Stimulated activated CD4-positive, alpha-beta T cell treated with anti-CD3 and anti-CD28 coated beads, Interleukin-1b, Interleukin-23, amount 100 ng/mL, for 24 hours (primary cell): ENCODE results near the gene PIK3CD.
"Not testable (repeated sequence)": the region's sequence is repeated elsewhere in the genome, so short reads cannot be mapped to it uniquely, and the experiment has no call there.

Experiments used
- DNase-seq, 4 experiments: peaks; one replicate each; pipeline ENCODE4 v3.0.0-alpha.2; 2020; ENCODE audit warnings: low read depth in 4 of 4, low spot score in 1 of 4

Gene PIK3CD

GRCh38 chr1:9732123-9732971 lies 80.8 kb downstream of the PIK3CD start:
- DNase-seq: no peak

GRCh38 chr1:9733160-9733789 lies 81.7 kb downstream of the PIK3CD start:
- DNase-seq: no peak

- DNase-seq: no peak
Observed at GRCh38 chr1:9735800-9736199, 84.3 kb downstream of the PIK3CD start.

GRCh38 chr1:9736241-9736640 lies 84.7 kb downstream of the PIK3CD start:
- DNase-seq: no peak

GRCh38 chr1:9737057-9737456 lies 85.5 kb downstream of the PIK3CD start:
- DNase-seq: no peak

- DNase-seq: no peak
Observed at GRCh38 chr1:9737671-9738070, 86.1 kb downstream of the PIK3CD start.

GRCh38 chr1:9744106-9744799 lies 92.7 kb downstream of the PIK3CD start:
- DNase-seq: no peak

GRCh38 chr1:9746211-9746610 lies 94.7 kb downstream of the PIK3CD start:
- no peak for DNase-seq

- no peak for DNase-seq
Observed at GRCh38 chr1:9746651-9747050, 95.1 kb downstream of the PIK3CD start.

GRCh38 chr1:9748391-9748790 lies 96.9 kb downstream of the PIK3CD start:
- not testable (repeated sequence) for DNase-seq

- DNase-seq: no peak
Observed at GRCh38 chr1:9749361-9749760, 97.8 kb downstream of the PIK3CD start.

- no peak for DNase-seq
Observed at GRCh38 chr1:9751971-9752370, 100.4 kb downstream of the PIK3CD start.

- no peak for DNase-seq
Observed at GRCh38 chr1:9753121-9753531, 101.6 kb downstream of the PIK3CD start.

- no peak for DNase-seq
Observed at GRCh38 chr1:9755441-9755995, 104.0 kb downstream of the PIK3CD start.

- no peak for DNase-seq
Observed at GRCh38 chr1:9758559-9759121, 107.1 kb downstream of the PIK3CD start.

GRCh38 chr1:9759939-9760338 lies 108.4 kb downstream of the PIK3CD start:
- DNase-seq: no peak

GRCh38 chr1:9760824-9761223 lies 109.3 kb downstream of the PIK3CD start:
- DNase-seq: no peak

- no peak for DNase-seq
Observed at GRCh38 chr1:9761855-9762254, 110.3 kb downstream of the PIK3CD start.

GRCh38 chr1:9762446-9762845 lies 110.9 kb downstream of the PIK3CD start:
- not testable (repeated sequence) for DNase-seq

GRCh38 chr1:9763914-9764313 lies 112.4 kb downstream of the PIK3CD start:
- no peak for DNase-seq

GRCh38 chr1:9764550-9764949 lies 113.0 kb downstream of the PIK3CD start:
- no peak for DNase-seq
